Liver (tissue), 9 donors: ENCODE measurements around the gene ADAMTS16. TPM values are rescaled to one million over a fixed set of nuclear protein-coding genes. Genes with fewer than 3 reads are reported as not detected.

Experiments
- DNase-seq: peaks from one replicate; pipeline ENCODE4 v3.0.0-alpha.2; 2017; ENCODE audit warnings: low spot score
- H3K27ac ChIP-seq, 2 donors: one replicate each; pipeline ENCODE4 v1.7.0; 2013; ENCODE audit warnings: inconsistent platforms in 2 of 2, low read length in 2 of 2, control low read depth in 1 of 2, low read depth in 1 of 2, mild to moderate bottlenecking in 1 of 2
- H3K27me3 ChIP-seq, 4 donors: one replicate each; pipeline versions ENCODE4 v1.6.1 to v1.7.0; 2013; ENCODE audit warnings: low read length in 3 of 4, inconsistent platforms in 1 of 4, mild to moderate bottlenecking in 1 of 4, moderate library complexity in 1 of 4; ENCODE audit not compliant: control insufficient read depth in 4 of 4, insufficient read depth in 4 of 4
- H3K36me3 ChIP-seq, 4 donors: one replicate each; pipeline versions ENCODE4 v1.6.1 to v1.7.0; 2013; ENCODE audit warnings: low read length in 3 of 4, mild to moderate bottlenecking in 3 of 4, low read depth in 1 of 4, moderate library complexity in 1 of 4; ENCODE audit not compliant: control insufficient read depth in 4 of 4, insufficient read depth in 3 of 4
- H3K4me1 ChIP-seq, 4 donors: one replicate each; pipeline versions ENCODE4 v1.6.1 to v1.7.0; 2013; ENCODE audit warnings: low read length in 3 of 4, mild to moderate bottlenecking in 3 of 4, moderate library complexity in 1 of 4; ENCODE audit not compliant: control insufficient read depth in 4 of 4, insufficient read depth in 4 of 4
- H3K4me3 ChIP-seq, 3 donors: one replicate each; pipeline versions ENCODE4 v1.6.1 to v1.7.0; 2013; ENCODE audit warnings: low read length in 3 of 3, control low read depth in 1 of 3, low read depth in 1 of 3, mild to moderate bottlenecking in 1 of 3
- H3K9ac ChIP-seq, 2 donors: one replicate each; pipeline ENCODE4 v1.7.0; 2013; ENCODE audit warnings: low read length in 2 of 2, mild to moderate bottlenecking in 2 of 2, moderate library complexity in 2 of 2, control low read depth in 1 of 2, low read depth in 1 of 2
- H3K9me3 ChIP-seq, 4 donors: one replicate each; pipeline versions ENCODE4 v1.6.1 to v1.7.0; 2013; ENCODE audit warnings: low read length in 3 of 4; ENCODE audit not compliant: control insufficient read depth in 4 of 4
- ATF3 ChIP-seq: IDR thresholded peaks from 2 replicates; pipeline ENCODE4 v1.6.1; 2016; ENCODE audit warnings: antibody characterized with exemption
- CTCF ChIP-seq: fragments of 150-350 bp; IDR thresholded peaks from 2 replicates; pipeline ENCODE4 v1.5.1; 2017; ENCODE audit warnings: improper control_type of control experiment, low read depth, low read length; ENCODE audit not compliant: missing input control
- EGR1 ChIP-seq, 2 donors: IDR thresholded peaks; 2 replicates each; pipeline ENCODE4 v1.6.1; 2016 to 2018; ENCODE audit warnings: antibody characterized with exemption in 2 of 2, low read depth in 2 of 2
- FOXA1 ChIP-seq: IDR thresholded peaks from 2 replicates; pipeline ENCODE4 v1.6.1; 2016; ENCODE audit warnings: antibody characterized with exemption
- FOXA2 ChIP-seq: IDR thresholded peaks from 2 replicates; pipeline ENCODE4 v1.6.1; 2016; ENCODE audit warnings: antibody characterized with exemption
- GABPA ChIP-seq, 2 donors: IDR thresholded peaks in 1 of 2; conservative IDR thresholded peaks in 1 of 2; 2 replicates each; pipeline ENCODE4 v1.6.1; 2016; ENCODE audit warnings: antibody characterized with exemption in 2 of 2, mild to moderate bottlenecking in 1 of 2, moderate library complexity in 1 of 2
- HNF4A ChIP-seq, 2 donors: conservative IDR thresholded peaks; 2 replicates each; pipeline ENCODE4 v1.6.1; 2016; ENCODE audit warnings: antibody characterized with exemption in 2 of 2, mild to moderate bottlenecking in 2 of 2
- HNF4G ChIP-seq: IDR thresholded peaks from 2 replicates; pipeline ENCODE4 v1.6.1; 2016; ENCODE audit warnings: antibody characterized with exemption
- JUND ChIP-seq, 2 donors: IDR thresholded peaks; 2 replicates each; pipeline ENCODE4 v1.6.1; 2016; ENCODE audit warnings: antibody characterized with exemption in 2 of 2
- MAX ChIP-seq: IDR thresholded peaks from 2 replicates; pipeline ENCODE4 v1.6.1; 2016; ENCODE audit warnings: antibody characterized with exemption
- NR2F2 ChIP-seq: IDR thresholded peaks from 2 replicates; pipeline ENCODE4 v1.6.1; 2016; ENCODE audit warnings: antibody characterized with exemption
- RAD21 ChIP-seq, 2 donors: IDR thresholded peaks; 2 replicates each; pipeline ENCODE4 v1.6.1; 2016; ENCODE audit warnings: antibody characterized with exemption in 2 of 2, mild to moderate bottlenecking in 2 of 2
- RXRA ChIP-seq, 2 donors: IDR thresholded peaks; 2 replicates each; pipeline ENCODE4 v1.6.1; 2017 to 2018; ENCODE audit warnings: antibody characterized with exemption in 2 of 2, mild to moderate bottlenecking in 1 of 2
- SP1 ChIP-seq: IDR thresholded peaks from 2 replicates; pipeline ENCODE4 v1.6.1; 2018; ENCODE audit warnings: antibody characterized with exemption, mild to moderate bottlenecking
- TAF1 ChIP-seq: conservative IDR thresholded peaks from 2 replicates; pipeline ENCODE4 v1.6.1; 2016; ENCODE audit warnings: antibody characterized with exemption, mild to moderate bottlenecking
- YY1 ChIP-seq: IDR thresholded peaks from 2 replicates; pipeline ENCODE4 v1.6.1; 2016; ENCODE audit warnings: antibody characterized with exemption, mild to moderate bottlenecking
- ZBTB33 ChIP-seq: IDR thresholded peaks from 2 replicates; pipeline ENCODE4 v1.6.1; 2016; ENCODE audit warnings: antibody characterized with exemption
- WGBS: extraction: QIAGEN DNeasy Blood & Tissue Kit; methylation state at CpG from one replicate; pipeline ENCODE4 v1.1.7; 2013; 5-methylcytosine and 5-hydroxymethylcytosine counted together
- polyA plus RNA-seq, 2 donors: library from polyadenylated mRNA; stranded (reverse) in 1 of 2; unstranded in 1 of 2; fragments of 200-250 nt in 1 of 2; fragments of >200 nt in 1 of 2; fragmentation: Nextera tagmentation in 1 of 2; extraction: Ambion mirVana in 1 of 2; gene quantifications; one replicate each; pipeline versions ENCODE4 v1.2.1 to v1.2.3, GENCODE V29; 2013 to 2015
- total RNA-seq, 2 donors: library from RNA; depleted of rRNA; stranded (reverse); fragments of >200 nt; gene quantifications; one replicate each; pipeline ENCODE4 v1.2.3, GENCODE V29; 2014
- donor health status: healthy.
- donor health status: healthy.
- donor health status: healthy.
- donor health status: healthy.
- donor health status: healthy.

ADAMTS16 gene
- total and polyA plus RNA-seq, 4 donors = under 0.01 to 0.84 TPM; not detected in 2

GRCh38 chr5:5270958-5271785 lies 131.0 kb downstream of the ADAMTS16 start:
- H3K27me3 ChIP-seq = no peaks in the 10 kb centered on the region
- H3K9me3 ChIP-seq = no peaks in the 10 kb centered on the region
- no peaks in the 10 kb centered on the region for H3K36me3 ChIP-seq
- TF ChIP-seq NR2F2 (no peak), FOXA2 (no peak), GABPA (IDR thresholded peaks at IDR 0.05 in 1 of 2, conservative IDR thresholded peaks at IDR 0.05 in 1 of 2) (no peak), JUND (IDR thresholded peaks at IDR 0.05) (no peak), RAD21 (IDR thresholded peaks at IDR 0.05) (no peak), YY1 (no peak), ATF3 (no peak), FOXA1 (no peak), SP1 (no peak), TAF1 (no peak), ZBTB33 (no peak), HNF4A (conservative IDR thresholded peaks at IDR 0.05) (no peak)
- WGBS = 60% methylated on average over 18 of the region's 18 CpGs
- H3K4me1 ChIP-seq = peaks cover 0 to 3% (median 0%) of the 10 kb centered on the region in 4 donors
- no peak overlapping the region for H3K9ac ChIP-seq
- H3K4me3 ChIP-seq = no peak overlapping the region
- H3K27ac ChIP-seq = no peak overlapping the region
- no peak for DNase-seq

GRCh38 chr5:5271786-5272321 lies 131.7 kb downstream of the ADAMTS16 start:
- peaks cover 0 to 3% (median 0%) of the 10 kb centered on the region in 4 donors for H3K4me1 ChIP-seq
- H3K27ac ChIP-seq = no peak overlapping the region
- WGBS = 68% methylated on average over 9 of the region's 9 CpGs
- H3K9ac ChIP-seq = no peak overlapping the region
- no peak for DNase-seq
- H3K9me3 ChIP-seq = no peaks in the 10 kb centered on the region
- no peaks in the 10 kb centered on the region for H3K27me3 ChIP-seq
- H3K36me3 ChIP-seq = no peaks in the 10 kb centered on the region
- TF ChIP-seq CTCF = no peak
- TF ChIP-seq SP1 = no peak
- no peak for TF ChIP-seq ZBTB33
- TF ChIP-seq MAX = no peak
- TF ChIP-seq GABPA (IDR thresholded peaks at IDR 0.05 in 1 of 2, conservative IDR thresholded peaks at IDR 0.05 in 1 of 2) = no peak
- TF ChIP-seq RAD21 (IDR thresholded peaks at IDR 0.05) = no peak
- TF ChIP-seq NR2F2 = no peak
- no peak for TF ChIP-seq RXRA (IDR thresholded peaks at IDR 0.05)
- TF ChIP-seq FOXA1 = no peak
- TF ChIP-seq EGR1 (IDR thresholded peaks at IDR 0.05; ENCODE audit: low read depth in 2 of 2) = no peak
- no peak for TF ChIP-seq ATF3
- TF ChIP-seq HNF4A (conservative IDR thresholded peaks at IDR 0.05) = no peak
- no peak for TF ChIP-seq JUND (IDR thresholded peaks at IDR 0.05)
- no peak for TF ChIP-seq HNF4G
- TF ChIP-seq FOXA2 = no peak
- no peak for TF ChIP-seq TAF1
- H3K4me3 ChIP-seq = no peak overlapping the region
